ENCODE results near the gene SORT1. TPM values are rescaled to one million over a fixed set of nuclear protein-coding genes. Genes with fewer than 3 reads are reported as not detected.
"Not testable (repeated sequence)": the region's sequence is repeated elsewhere in the genome, so short reads cannot be mapped to it uniquely, and the experiment has no call there.

Gene SORT1
- polyA plus RNA-seq, 1 donor from 2014 or later, result 33.3 TPM

- H3K79me2 ChIP-seq (replicated peaks; ENCODE audit: insufficient read depth, low read length); H3K9me2 ChIP-seq (ENCODE audit: insufficient read depth, low read length); H3K36me3 ChIP-seq (ENCODE audit: insufficient read depth, low read length); H3K4me2 ChIP-seq (ENCODE audit: low read length); H3F3A ChIP-seq (ENCODE audit: insufficient read depth, low read length, poor library complexity, severe bottlenecking); H2AFZ ChIP-seq (ENCODE audit: low read depth, low read length); H3K4me3 ChIP-seq (ENCODE audit: low read length); H3K9ac ChIP-seq (ENCODE audit: low read length); H3K27me3 ChIP-seq (ENCODE audit: insufficient read depth, low read depth, low read length); H3K9me3 ChIP-seq (ENCODE audit: low read length); H4K20me1 ChIP-seq (ENCODE audit: insufficient read depth); H3K27ac ChIP-seq (ENCODE audit: low read length): not testable (repeated sequence)
Measured at GRCh38 chr1:109305991-109306390, 91.7 kb downstream of the SORT1 start.

- H3F3A ChIP-seq (ENCODE audit: insufficient read depth, low read length, poor library complexity, severe bottlenecking), result no peaks in the 10 kb centered on the region
- no peaks in the 10 kb centered on the region for H3K36me3 ChIP-seq (ENCODE audit: insufficient read depth, low read length)
- no peaks in the 10 kb centered on the region for H3K79me2 ChIP-seq (replicated peaks; ENCODE audit: insufficient read depth, low read length)
- H4K20me1 ChIP-seq (ENCODE audit: insufficient read depth), result no peaks in the 10 kb centered on the region
- TF ChIP-seq RAD21 (conservative IDR thresholded peaks at IDR 0.05) (no peak), CTCF (IDR thresholded peaks at IDR 0.05; ENCODE audit: poor library complexity, severe bottlenecking) (no peak), POLR2AphosphoS5 (IDR thresholded peaks at IDR 0.05) (no peak), EP300 (conservative IDR thresholded peaks at IDR 0.05; ENCODE audit: poor library complexity, severe bottlenecking) (no peak), SMC3 (conservative IDR thresholded peaks at IDR 0.05; ENCODE audit: poor library complexity) (no peak), MXI1 (conservative IDR thresholded peaks at IDR 0.05; ENCODE audit: poor library complexity, severe bottlenecking) (no peak), TAF1 (IDR thresholded peaks at IDR 0.05; ENCODE audit: low read depth) (no peak), EZH2 (IDR thresholded peaks at IDR 0.05; ENCODE audit: borderline replicate concordance, insufficient read depth, low read length, poor library complexity, severe bottlenecking) (no peak), REST (IDR thresholded peaks at IDR 0.05; ENCODE audit: borderline replicate concordance) (no peak)
- H3K27me3 ChIP-seq (ENCODE audit: insufficient read depth, low read depth, low read length), result no peaks in the 10 kb centered on the region
- H3K4me2 ChIP-seq (ENCODE audit: low read length), result no peak overlapping the region
- no peak overlapping the region for H3K9ac ChIP-seq (ENCODE audit: low read length)
- H3K27ac ChIP-seq (ENCODE audit: low read length), result no peak overlapping the region
- H3K9me2 ChIP-seq (ENCODE audit: insufficient read depth, low read length), result no peaks in the 10 kb centered on the region
- no peak overlapping the region for H3K4me3 ChIP-seq (ENCODE audit: low read length)
- no peak overlapping the region for H2AFZ ChIP-seq (ENCODE audit: low read depth, low read length)
- H3K9me3 ChIP-seq (ENCODE audit: low read length), result no peaks in the 10 kb centered on the region
Measured at GRCh38 chr1:109304226-109304920, 93.3 kb downstream of the SORT1 start.
